H1 (cell line): Measurements from ENCODE around the gene CHD5. TPM values are rescaled to one million over a fixed set of nuclear protein-coding genes. Genes with fewer than 3 reads are reported as not detected.

Experiments used
- CTCF ChIA-PET: fragments of 300-600 bp; sonication (Branson Sonifier 250); formaldehyde crosslinking; loops from one replicate; lab custom pipeline; 2021; ENCODE audit not compliant: partially characterized antibody; lab: Charles Lee
- POLR2A ChIA-PET: fragments of 300-600 bp; sonication (Branson Sonifier 250); formaldehyde crosslinking; loops from one replicate; lab custom pipeline; 2021; ENCODE audit warnings: inconsistent platforms; ENCODE audit not compliant: partially characterized antibody; lab: Charles Lee
- DNase-seq, 2 experiments: peaks; one replicate each; pipeline versions ENCODE4 v3.0.0 to v3.0.0-alpha.2; 2010 to 2022; ENCODE audit warnings: low spot score in 2 of 2, low read depth in 1 of 2, mixed read lengths in 1 of 2
- FAIRE-seq: peaks from 2 replicates; lab custom pipeline; 2011; peaks lifted over from hg19 to GRCh38; lab: Jason Lieb, UNC
- H2AFZ ChIP-seq: 2 replicates; pipeline ENCODE4 v1.8.1; 2012; ENCODE audit warnings: low read length, inconsistent platforms
- H2AK5ac ChIP-seq: 2 replicates; pipeline ENCODE4 v1.6.1; 2013; ENCODE audit warnings: low read depth, low read length
- H2BK120ac ChIP-seq: replicated peaks from 2 replicates; pipeline ENCODE3; 2013; ENCODE audit warnings: low read depth, low read length, inconsistent platforms
- H2BK12ac ChIP-seq: 2 replicates; pipeline ENCODE4 v1.6.1; 2013; ENCODE audit warnings: low read depth, low read length
- H2BK15ac ChIP-seq: 2 replicates; pipeline ENCODE4 v1.6.1; 2013; ENCODE audit warnings: low read length
- H2BK20ac ChIP-seq: 2 replicates; pipeline ENCODE4 v1.6.1; 2013; ENCODE audit warnings: low read length
- H2BK5ac ChIP-seq: 2 replicates; pipeline ENCODE4 v1.6.1; 2013; ENCODE audit warnings: low read depth, low read length
- H3K14ac ChIP-seq: 2 replicates; pipeline ENCODE4 v1.6.1; 2013; ENCODE audit warnings: inconsistent platforms; ENCODE audit not compliant: insufficient read length
- H3K18ac ChIP-seq: 2 replicates; pipeline ENCODE4 v1.6.1; 2013; ENCODE audit warnings: low read length; ENCODE audit errors: extremely low read depth
- H3K23ac ChIP-seq: 2 replicates; pipeline ENCODE4 v1.6.1; 2013; ENCODE audit warnings: inconsistent platforms; ENCODE audit not compliant: insufficient read length
- H3K23me2 ChIP-seq: 2 replicates; pipeline ENCODE4 v1.6.1; 2013; ENCODE audit warnings: low read depth, low read length
- H3K27ac ChIP-seq: 2 replicates; pipeline ENCODE4 v1.6.1; 2011; ENCODE audit warnings: low read depth, low read length, inconsistent platforms
- H3K27me3 ChIP-seq, 4 experiments: replicated peaks in 1 of 4; 1 replicate in 1 of 4; 2 replicates in 3 of 4; pipeline versions ENCODE4 v1.6.1 to v1.8.1; 2011 to 2013; ENCODE audit warnings: low read length in 3 of 4, mild to moderate bottlenecking in 3 of 4, inconsistent platforms in 2 of 4, mixed read lengths in 2 of 4, moderate library complexity in 1 of 4; ENCODE audit not compliant: control insufficient read depth in 3 of 4, insufficient read depth in 3 of 4; ENCODE audit errors: extremely low read depth in 1 of 4
- H3K36me3 ChIP-seq, 4 experiments: 2 replicates each; pipeline versions ENCODE4 v1.6.1 to v1.8.1; 2011 to 2013; ENCODE audit warnings: mild to moderate bottlenecking in 4 of 4, low read length in 3 of 4, moderate library complexity in 2 of 4, control low read depth in 1 of 4, inconsistent platforms in 1 of 4; ENCODE audit not compliant: insufficient read depth in 4 of 4, control insufficient read depth in 2 of 4
- H3K4ac ChIP-seq: replicated peaks from 2 replicates; pipeline ENCODE3; 2013; ENCODE audit warnings: low read length, low read depth, mixed read lengths, inconsistent platforms; ENCODE audit not compliant: insufficient read length
- H3K4me1 ChIP-seq, 4 experiments: replicated peaks in 1 of 4; 1 replicate in 1 of 4; 2 replicates in 3 of 4; pipeline versions ENCODE4 v1.6.1 to v1.8.1; 2011 to 2013; ENCODE audit warnings: low read length in 3 of 4, inconsistent platforms in 2 of 4, mixed read lengths in 1 of 4; ENCODE audit not compliant: insufficient read depth in 4 of 4, control insufficient read depth in 3 of 4
- H3K4me2 ChIP-seq, 2 experiments: 2 replicates each; pipeline versions ENCODE4 v1.6.1 to v1.8.1; 2011 to 2013; ENCODE audit warnings: low read depth in 2 of 2, low read length in 2 of 2, control low read depth in 1 of 2, inconsistent platforms in 1 of 2, mild to moderate bottlenecking in 1 of 2; ENCODE audit not compliant: insufficient read depth in 1 of 2
- H3K4me3 ChIP-seq, 4 experiments: fragments of 200-600, 300-600 bp in 1 of 4; sonication (generic), shearing (Covaris generic), sonication (Bioruptor Twin) in 1 of 4; 2 replicates each; pipeline versions ENCODE4 v1.5.1 to v1.8.1; 2011 to 2016; ENCODE audit warnings: low read length in 4 of 4, low read depth in 3 of 4, control low read depth in 2 of 4, inconsistent platforms in 2 of 4, mild to moderate bottlenecking in 2 of 4, mixed read lengths in 1 of 4, moderate library complexity in 1 of 4; ENCODE audit not compliant: insufficient read depth in 2 of 4; ENCODE audit errors: extremely low read depth in 1 of 4
- H3K56ac ChIP-seq: replicated peaks from 2 replicates; pipeline ENCODE3; 2013; ENCODE audit warnings: low read depth, mild to moderate bottlenecking, mixed read lengths, low read length, inconsistent platforms; ENCODE audit not compliant: insufficient read length
- H3K79me1 ChIP-seq: 2 replicates; pipeline ENCODE4 v1.6.1; 2013; ENCODE audit warnings: low read depth, low read length, control low read depth
- H3K79me2 ChIP-seq, 2 experiments: 2 replicates each; pipeline versions ENCODE4 v1.6.1 to v1.8.1; 2012 to 2013; ENCODE audit warnings: low read length in 2 of 2, mild to moderate bottlenecking in 2 of 2, inconsistent platforms in 1 of 2; ENCODE audit not compliant: insufficient read depth in 2 of 2, control insufficient read depth in 1 of 2
- H3K9ac ChIP-seq, 4 experiments: replicated peaks in 1 of 4; 1 replicate in 1 of 4; 2 replicates in 3 of 4; pipeline versions ENCODE4 v1.6.1 to v1.8.1; 2011 to 2013; ENCODE audit warnings: low read depth in 3 of 4, low read length in 3 of 4, control low read depth in 2 of 4, mild to moderate bottlenecking in 2 of 4, moderate library complexity in 2 of 4, inconsistent platforms in 1 of 4; ENCODE audit errors: extremely low read depth in 1 of 4
- H3K9me3 ChIP-seq, 2 experiments: 2 replicates each; pipeline versions ENCODE4 v1.6.1 to v1.8.1; 2012 to 2013; ENCODE audit warnings: mild to moderate bottlenecking in 2 of 2, moderate library complexity in 2 of 2, control low read depth in 1 of 2, inconsistent platforms in 1 of 2, low read depth in 1 of 2, low read length in 1 of 2, mixed read lengths in 1 of 2; ENCODE audit not compliant: insufficient read depth in 2 of 2
- H4K20me1 ChIP-seq, 2 experiments: replicated peaks in 1 of 2; 2 replicates each; pipeline versions ENCODE3 to v1.8.1; 2011 to 2013; ENCODE audit warnings: inconsistent platforms in 2 of 2, low read length in 2 of 2, mild to moderate bottlenecking in 1 of 2; ENCODE audit not compliant: insufficient read depth in 2 of 2, control insufficient read depth in 1 of 2
- H4K5ac ChIP-seq: 2 replicates; pipeline ENCODE4 v1.6.1; 2013; ENCODE audit warnings: low read length, low read depth, mixed read lengths, inconsistent platforms; ENCODE audit not compliant: insufficient read length
- H4K8ac ChIP-seq: 2 replicates; pipeline ENCODE4 v1.8.0; 2013; ENCODE audit warnings: mild to moderate bottlenecking, moderate library complexity, low read length, inconsistent platforms; ENCODE audit not compliant: insufficient read depth; ENCODE audit errors: extremely low read depth
- H4K91ac ChIP-seq: replicated peaks from 2 replicates; pipeline ENCODE3; 2013; ENCODE audit warnings: low read length, mixed read lengths, inconsistent platforms; ENCODE audit not compliant: insufficient read length
- BACH1 ChIP-seq: IDR thresholded peaks from 2 replicates; pipeline ENCODE4 v1.6.1; 2012; ENCODE audit warnings: low read length, improper control_type of control experiment
- CHD2 ChIP-seq: IDR thresholded peaks from 2 replicates; pipeline ENCODE4 v1.6.1; 2012; ENCODE audit warnings: low read length, improper control_type of control experiment
- CTBP2 ChIP-seq: IDR thresholded peaks from 2 replicates; pipeline ENCODE4 v1.7.0; 2011; ENCODE audit warnings: borderline replicate concordance, mild to moderate bottlenecking, moderate library complexity, mixed read lengths, low read length; ENCODE audit not compliant: insufficient read depth, insufficient read length
- EZH2 ChIP-seq: fragments of 200-600 bp; sonication (generic); IDR thresholded peaks from 2 replicates; pipeline ENCODE4 v1.7.1; 2012; ENCODE audit warnings: low read depth, mild to moderate bottlenecking, moderate library complexity, low read length, inconsistent platforms; ENCODE audit not compliant: severe bottlenecking
- FOSL1 ChIP-seq: IDR thresholded peaks from 2 replicates; pipeline ENCODE4 v1.6.1; 2011; ENCODE audit warnings: mild to moderate bottlenecking, low read depth, low read length, moderate library complexity; ENCODE audit not compliant: insufficient read depth
- GTF2F1 ChIP-seq: IDR thresholded peaks from 2 replicates; pipeline ENCODE4 v1.6.1; 2012; ENCODE audit warnings: low read depth, low read length, improper control_type of control experiment, borderline replicate concordance
- JUN ChIP-seq: IDR thresholded peaks from 2 replicates; pipeline ENCODE4 v1.6.1; 2011; ENCODE audit warnings: low read depth, mild to moderate bottlenecking, improper control_type of control experiment, low read length
- KDM1A ChIP-seq: fragments of 200-600, 300-600 bp; sonication (generic); IDR thresholded peaks from 2 replicates; pipeline ENCODE4 v1.7.1; 2016; ENCODE audit warnings: mild to moderate bottlenecking, low read length, borderline replicate concordance
- RXRA ChIP-seq: IDR thresholded peaks from 2 replicates; pipeline ENCODE4 v1.6.1; 2011; ENCODE audit warnings: low read depth, mild to moderate bottlenecking, low read length, moderate library complexity; ENCODE audit not compliant: insufficient read depth
- SP1 ChIP-seq: IDR thresholded peaks from 2 replicates; pipeline ENCODE4 v1.6.1; 2011; ENCODE audit warnings: low read depth, low read length
- TEAD4 ChIP-seq: IDR thresholded peaks from 2 replicates; pipeline ENCODE4 v1.6.1; 2012; ENCODE audit warnings: low read depth, low read length, inconsistent platforms, mixed read lengths
- WGBS, 2 experiments: shearing (Covaris generic) in 1 of 2; methylation state at CpG; one replicate each; pipeline versions ENCODE4 v1.1.6 to v1.1.7; 2013 to 2015; ENCODE audit warnings: low lambda C conversion rate in 2 of 2, mixed read lengths in 2 of 2, inconsistent platforms in 1 of 2, low coverage in 1 of 2, missing lambda C conversion rate in 1 of 2; ENCODE audit not compliant: insufficient replicate concordance in 2 of 2, insufficient coverage in 1 of 2, insufficient read length in 1 of 2; ENCODE audit errors: extremely low coverage in 1 of 2, missing lambda C conversion rate in 1 of 2; 5-methylcytosine and 5-hydroxymethylcytosine counted together
- polyA plus RNA-seq, 7 experiments: library from polyadenylated mRNA; depleted of rRNA in 3 of 7; stranded (reverse) in 5 of 7; unstranded in 2 of 7; fragments of >200 nt in 5 of 7; fragments of 200-250 nt in 2 of 7; gene quantifications; 1 replicate in 5 of 7; 2 replicates in 1 of 7; 4 replicates in 1 of 7; pipeline versions ENCODE4 v1.2.1 to v1.2.3, GENCODE V29; 2011 to 2013; ENCODE audit warnings: missing spikeins in 2 of 7, mixed read lengths in 2 of 7
- total RNA-seq: library from RNA; stranded (reverse); fragmentation: NEBNext Ultra II Directional; extraction: Animal tissue kit (Norgen Biotek cat#: 25700); gene quantifications from 2 replicates; pipeline ENCODE4 v1.2.1, GENCODE V29; 2021

Gene CHD5
- total and polyA plus RNA-seq, 2 of the 8 experiments (the other 6 are each of a cell fraction or from before 2014, with no cell fraction given) = 0.42 to 1.8 TPM

DNA sequence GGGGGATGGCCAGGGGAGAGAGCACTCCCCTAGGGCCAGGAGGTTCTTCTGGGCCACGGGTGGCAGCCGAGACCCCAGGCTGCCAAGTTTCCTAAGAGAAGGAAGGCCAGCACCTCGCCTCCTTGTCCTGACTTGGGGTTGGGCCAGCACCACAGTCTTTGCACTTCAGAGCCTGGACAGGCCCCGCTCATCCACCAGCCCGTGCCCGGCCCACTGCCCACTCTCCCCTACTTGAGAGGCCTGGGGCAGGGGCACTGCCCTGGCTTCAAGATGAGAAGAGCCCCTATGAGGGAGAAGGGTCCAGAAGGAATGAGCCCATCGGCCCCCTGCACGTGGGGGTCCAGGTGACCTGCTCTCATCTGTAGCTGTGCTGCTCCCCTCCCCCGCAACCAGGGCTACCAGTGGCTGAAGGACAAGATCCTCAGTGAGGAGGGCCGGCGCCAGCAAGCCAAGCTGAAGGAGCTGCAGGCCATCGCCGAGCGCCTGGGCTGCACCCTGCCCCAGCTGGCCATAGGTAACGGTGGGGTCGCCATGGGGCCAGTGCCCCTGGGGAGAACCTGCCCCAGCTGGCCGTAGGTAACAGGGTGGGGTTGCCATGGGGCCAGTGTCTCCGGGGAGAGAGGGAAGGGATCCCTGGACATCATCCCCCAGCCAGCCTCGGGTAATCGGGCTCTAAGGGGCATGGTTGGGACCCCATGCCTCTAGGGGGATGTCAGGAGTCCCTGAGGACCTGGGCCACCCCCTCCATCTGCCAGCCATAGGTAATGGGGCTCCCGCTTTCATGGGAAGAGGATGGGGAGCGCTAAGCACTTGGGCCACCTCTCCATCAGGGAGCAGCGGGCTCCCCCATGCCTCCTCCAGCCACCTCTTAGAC lies 83.6 kb downstream of the CHD5 start:
- H2AFZ ChIP-seq = no peak overlapping the region
- H2BK15ac ChIP-seq = no peak overlapping the region
- H3K18ac ChIP-seq = no peak overlapping the region
- H3K56ac ChIP-seq = no peak overlapping the region
- no peak overlapping the region for H3K4me3 ChIP-seq
- H2AK5ac ChIP-seq = no peak overlapping the region
- no peak overlapping the region for H3K23ac ChIP-seq
- H3K4me2 ChIP-seq = no peak overlapping the region
- H3K79me2 ChIP-seq = no peaks in the 10 kb centered on the region
- DNase-seq (no peak), FAIRE-seq (no peak)
- H2BK12ac ChIP-seq = no peak overlapping the region
- H2BK5ac ChIP-seq = no peak overlapping the region
- no peaks in the 10 kb centered on the region; the same call in 1 of the 2 replicates for H3K23me2 ChIP-seq
- H4K5ac ChIP-seq = no peak overlapping the region
- ChIA-PET POLR2A (no interaction called here), CTCF (interaction anchor here (0.6 to 3.3 kb wide), 9 partner anchors 8 to 108 kb away, joined by 3 to 17 read pairs (median 5); no protein-coding TSS in a partner anchor)
- no peaks in the 10 kb centered on the region; a peak in 1 of 7 replicates for H3K4me1 ChIP-seq
- no peak overlapping the region for H2BK120ac ChIP-seq
- no peak overlapping the region for H3K14ac ChIP-seq
- H3K9ac ChIP-seq = no peak overlapping the region
- no peaks in the 10 kb centered on the region for H3K36me3 ChIP-seq
- WGBS, 2 experiments = 87% methylated on average over 19 of the region's 23 CpGs; no CpG with 5 or more reads in 1 of the 2 experiments
- H4K8ac ChIP-seq = no peak overlapping the region
- peaks cover 0 to 1% of the 10 kb centered on the region in 2 experiments for H4K20me1 ChIP-seq
- no peak overlapping the region for H4K91ac ChIP-seq
- H3K27me3 ChIP-seq = no peaks in the 10 kb centered on the region
- no peak overlapping the region for H3K4ac ChIP-seq
- no peaks in the 10 kb centered on the region for H3K9me3 ChIP-seq
- no peaks in the 10 kb centered on the region for H3K79me1 ChIP-seq
- H2BK20ac ChIP-seq = no peak overlapping the region
- H3K27ac ChIP-seq = no peak overlapping the region
- TF ChIP-seq CHD2 = no peak
- no peak for TF ChIP-seq KDM1A
- TF ChIP-seq BACH1 = no peak
- no peak for TF ChIP-seq FOSL1
- no peak for TF ChIP-seq CTBP2
- TF ChIP-seq RXRA = no peak
- TF ChIP-seq EZH2 = no peak
- no peak for TF ChIP-seq TEAD4
- TF ChIP-seq SP1 = no peak
- no peak for TF ChIP-seq GTF2F1
- TF ChIP-seq JUN = no peak
